ENCODE results near the gene HEATR5A. TPM values are rescaled to one million over a fixed set of nuclear protein-coding genes. Genes with fewer than 3 reads are reported as not detected.

HEATR5A gene
- total and polyA plus RNA-seq, 10 of the 15 experiments (the other 5 are each of a cell fraction or from before 2014, with no cell fraction given), result 5.1 to 37.1 (median 13.8) TPM

GRCh38 chr14:31363331-31364073 lies 56.8 kb downstream of the HEATR5A start:
- no peaks in the 10 kb centered on the region for H3K4me1 ChIP-seq (ENCODE audit: control insufficient read depth, insufficient read depth, low read length)
- no peaks in the 10 kb centered on the region for H3K36me3 ChIP-seq (ENCODE audit: control insufficient read depth in 2 of 2, insufficient read depth in 2 of 2, low read length in 1 of 2)
- BruUV-seq (replicated peaks), result no TSS peak
- ChIA-PET RAD21 (ENCODE audit: unreplicated experiment) (interaction anchor here (1.1 to 1.2 kb wide), 2 partner anchors 10 to 12 kb away, joined by 3 read pairs; no protein-coding TSS in a partner anchor), POLR2A (interaction anchor here (0.9 kb wide), 1 partner anchor 95 kb away, joined by 4 read pairs; no protein-coding TSS in a partner anchor), CTCF (interaction anchor here (0.9 to 1.5 kb wide), 4 partner anchors 12 to 281 kb away, joined by 3 to 6 read pairs (median 4); no protein-coding TSS in a partner anchor), SMC1A (ENCODE audit: uncharacterized antibody, unreplicated experiment) (interaction anchor here (0.6 to 1.0 kb wide), 2 partner anchors 14 to 1133 kb away, joined by 3 to 4 read pairs; no protein-coding TSS in a partner anchor)
- DNase-seq (ENCODE audit: low read depth, low spot score), result no peak
- no peak overlapping the region for H3K4me3 ChIP-seq
- H3K9me3 ChIP-seq (replicated peaks; ENCODE audit: control insufficient read depth, insufficient read depth, low read length), result no peaks in the 10 kb centered on the region
- in situ Hi-C loops (cut with MboI), result no loop called here
- H2AFZ ChIP-seq (ENCODE audit: control insufficient read depth, low read depth, low read length), result no peak overlapping the region
- WGBS (ENCODE audit: insufficient coverage, insufficient replicate concordance, low lambda C conversion rate, missing lambda C conversion rate), result 96% methylated on average over 5 of the region's 5 CpGs
- H3K4me2 ChIP-seq (ENCODE audit: control insufficient read depth, insufficient read depth), result no peak overlapping the region
- no peak for FAIRE-seq
- ATAC-seq, result no peak
- no peak overlapping the region for H3K27ac ChIP-seq (ENCODE audit: control insufficient read depth, insufficient read depth)
- no peaks in the 10 kb centered on the region for H4K20me1 ChIP-seq (ENCODE audit: control insufficient read depth, insufficient read depth)
- no peaks in the 10 kb centered on the region for H3K27me3 ChIP-seq (replicated peaks in 1 of 2; ENCODE audit: control insufficient read depth in 2 of 2, insufficient read depth in 2 of 2, low read length in 1 of 2)
- TF ChIP-seq HSF1 (IDR thresholded peaks at IDR 0.05; ENCODE audit: low read depth, low read length) (no peak), ZBTB11 (CRISPR knock-in tag; IDR thresholded peaks at IDR 0.05) (no peak), YY1 (IDR thresholded peaks at IDR 0.05; ENCODE audit: low read depth, low read length) (no peak), SREBF2 (IDR thresholded peaks at IDR 0.05; ENCODE audit: low read length) (no peak), ZNF274 (IDR thresholded peaks at IDR 0.05; ENCODE audit: insufficient read depth, insufficient read length) (no peak), BACH1 (IDR thresholded peaks at IDR 0.05; ENCODE audit: borderline replicate concordance) (no peak), MYB (IDR thresholded peaks at IDR 0.05; ENCODE audit: borderline replicate concordance, low read depth, low read length) (no peak), CREB1 (IDR thresholded peaks at IDR 0.05; ENCODE audit: low read depth) (no peak)
- intact Hi-C loops (cut with micrococcal nuclease; ENCODE audit: unreplicated experiment), result no loop called here
- no peak overlapping the region for H3K9ac ChIP-seq (ENCODE audit: control insufficient read depth, insufficient read depth, low read length)
- no peaks in the 10 kb centered on the region for H3K79me2 ChIP-seq (ENCODE audit: control insufficient read depth, insufficient read depth, low read length)
